ENCODE measurements around the gene PPP2R5B. TPM values are rescaled to one million over a fixed set of nuclear protein-coding genes. Genes with fewer than 3 reads are reported as not detected.

PPP2R5B gene
- total RNA-seq = 5.6 and 14.5 TPM in 2 replicates

DNA sequence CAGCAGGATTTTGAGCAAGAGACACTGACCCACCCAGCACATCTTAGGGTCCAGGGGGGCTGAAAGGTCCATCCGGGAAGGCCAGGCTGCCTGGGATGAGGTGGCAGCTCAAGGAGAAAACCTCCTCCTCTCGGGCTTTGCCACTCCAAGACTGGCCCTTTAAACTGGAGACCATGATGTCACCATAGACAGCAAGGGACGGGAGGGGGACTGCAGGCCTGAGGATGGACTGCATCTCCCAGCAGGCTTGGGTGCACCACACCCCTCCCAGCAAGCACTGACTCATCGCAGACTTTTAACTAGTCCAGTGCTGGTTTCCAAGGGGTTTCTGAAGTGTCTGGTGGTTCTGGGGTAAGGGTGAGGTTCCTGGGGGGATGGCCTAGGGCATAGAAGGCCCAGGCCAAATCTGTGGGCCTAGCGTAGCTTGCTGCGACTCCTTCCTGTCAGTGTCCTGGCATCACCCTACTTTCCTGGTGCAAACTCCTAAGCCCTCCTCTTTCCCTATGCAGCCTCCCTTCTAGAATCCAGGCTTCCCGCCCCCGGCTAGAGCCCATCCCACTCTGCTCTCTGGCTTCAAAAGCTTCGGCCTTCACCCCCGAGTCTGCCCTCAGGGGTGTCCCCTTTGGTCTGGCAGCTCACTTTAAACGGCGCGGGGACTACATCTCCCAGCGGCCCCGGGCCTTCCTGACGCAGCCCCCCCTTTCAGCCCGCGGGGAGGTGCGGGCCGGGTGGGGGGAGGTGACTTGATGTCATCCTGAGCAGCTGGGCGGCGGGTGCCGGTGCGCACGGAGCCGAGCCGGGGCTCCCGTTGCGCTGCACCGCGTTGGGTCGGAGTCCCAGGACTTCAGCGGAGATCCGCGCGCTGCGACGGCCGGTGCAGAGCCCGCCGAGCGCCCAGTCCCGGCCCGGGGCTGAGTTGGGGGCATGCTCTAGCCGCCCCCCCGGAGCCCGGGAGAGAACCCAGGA, at the start of gene PPP2R5B:
PPP2R5B (plus strand) TSS at position 746 of the 966 bp plus-strand sequence. CDS start 1,046 bp downstream, outside the sequence.

DNA sequence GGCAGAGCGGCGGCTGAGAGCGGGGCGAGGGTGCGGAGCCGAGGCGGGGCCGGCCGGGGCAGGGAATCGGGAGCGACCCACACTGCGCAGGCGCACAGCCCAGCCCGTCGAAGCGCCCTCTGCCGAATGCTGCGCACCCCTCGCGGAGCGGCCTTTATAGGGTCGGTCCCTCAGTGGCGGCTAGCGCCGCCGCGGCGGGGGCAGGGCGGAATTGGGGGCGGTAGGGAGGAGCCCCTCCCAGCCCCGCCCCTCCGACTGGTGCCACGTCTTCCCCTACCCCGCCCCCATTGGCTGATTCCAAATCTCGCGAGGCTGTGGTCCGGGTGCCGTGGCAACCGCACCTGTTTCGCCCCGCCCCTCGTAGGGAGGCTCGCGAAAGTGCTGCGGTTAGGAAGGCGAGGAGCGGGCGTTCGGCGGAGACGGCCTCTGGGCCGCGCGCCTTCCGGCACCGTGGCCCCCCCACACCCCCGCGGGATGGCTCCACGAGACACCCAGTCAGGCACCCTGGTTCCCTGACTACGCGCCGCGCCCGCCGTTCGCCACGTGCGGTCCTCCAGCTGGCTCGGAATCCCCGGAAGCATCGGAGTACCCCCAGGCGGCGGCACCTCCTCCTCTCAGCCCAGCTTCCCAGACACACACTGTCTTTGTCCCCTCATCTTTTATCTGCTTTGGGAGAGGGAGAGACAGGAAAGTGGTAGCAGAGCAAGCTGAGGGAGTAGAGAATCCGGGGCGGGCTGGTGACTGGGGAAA, 45.8 kb upstream of the PPP2R5B start, which contains the start of gene EHD1:
EHD1 (minus strand) TSS at position 128 of the 750 bp plus-strand sequence. CDS start 157 bp downstream, outside the sequence.

DNA sequence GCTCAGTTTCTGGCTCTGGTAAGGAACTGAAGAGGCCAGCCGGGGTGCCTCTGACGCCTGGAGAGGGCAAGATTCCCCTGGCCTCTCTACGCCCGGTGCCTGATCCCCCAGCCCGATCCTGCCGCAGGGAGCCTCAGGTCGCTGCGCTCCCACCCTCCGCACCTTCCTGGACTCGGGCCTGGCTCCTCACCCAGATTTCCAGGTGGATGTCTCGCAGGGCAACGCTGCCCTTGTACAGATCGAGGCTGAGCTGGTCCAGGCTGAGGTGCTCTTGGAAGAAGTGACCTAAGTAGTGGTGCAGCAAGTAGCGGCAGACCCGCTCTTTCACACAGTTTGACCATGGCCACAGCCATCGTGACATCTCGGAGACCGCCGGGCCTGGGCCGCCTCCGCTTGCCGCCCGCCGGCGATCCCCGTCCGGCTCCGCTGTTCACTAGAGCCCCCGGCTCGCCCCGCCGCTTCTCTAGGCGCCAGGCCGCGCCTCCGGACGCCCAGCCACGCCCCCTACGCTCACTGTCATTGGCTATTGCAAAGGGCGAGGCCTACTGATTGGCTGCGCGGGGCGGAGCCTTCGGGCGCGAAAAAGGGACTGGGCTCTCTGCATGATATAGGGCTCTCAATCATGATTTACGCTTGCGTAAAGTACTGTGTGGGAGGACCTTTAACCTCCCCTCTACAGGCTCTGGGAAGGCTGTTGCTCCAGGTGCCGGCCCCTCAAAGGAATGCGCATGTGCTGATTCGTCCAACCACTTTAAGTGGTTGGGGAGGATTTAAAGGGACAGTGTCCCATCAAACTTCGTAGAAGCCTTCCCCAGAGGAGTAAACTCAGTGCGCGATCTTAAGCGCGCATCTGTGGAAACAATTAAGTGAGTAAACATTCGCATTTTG, 7.5 kb upstream of the PPP2R5B start, which contains the start of gene ATG2A:
ATG2A (minus strand) TSS at position 435 of the 888 bp plus-strand sequence; CDS start at position 361, 74 bp downstream.

DNA sequence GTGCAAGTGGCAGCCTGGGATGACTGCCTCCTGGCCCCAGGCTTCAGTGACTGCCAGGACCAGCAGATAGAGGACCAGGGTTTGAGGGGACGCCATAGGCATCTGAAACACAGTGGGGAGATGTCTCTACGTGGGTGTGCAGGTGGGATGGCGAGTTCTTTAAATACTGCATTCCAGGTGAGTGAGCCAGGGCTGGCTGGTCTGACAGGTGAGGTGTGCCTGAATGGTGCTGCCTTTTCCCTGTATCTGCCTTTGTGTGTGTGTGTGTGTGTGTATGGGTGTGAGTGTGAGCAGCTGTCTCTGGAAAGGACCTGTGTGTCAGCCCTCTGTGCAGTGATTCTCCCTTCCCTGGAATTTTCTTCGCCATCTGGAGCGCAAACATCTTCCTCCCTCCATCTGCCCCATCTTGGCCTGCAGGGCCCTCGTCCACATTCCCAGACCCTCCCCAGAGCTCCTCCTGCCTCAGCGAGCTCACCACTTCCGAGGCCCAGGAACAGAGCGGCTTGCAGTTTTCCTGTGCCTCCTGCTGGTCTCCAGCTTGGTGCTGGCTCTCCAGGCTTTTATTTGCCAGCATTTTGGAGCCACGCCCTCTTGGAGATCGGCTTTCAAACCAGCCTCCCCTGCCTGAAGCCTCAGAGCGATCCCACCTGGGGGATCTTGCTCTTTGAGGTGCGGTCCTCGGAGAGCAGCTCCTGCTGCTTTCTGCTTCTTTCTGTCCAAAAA, 11.0 kb downstream of the PPP2R5B start, which contains the start of gene GPHA2:
GPHA2 (minus strand) TSS at position 535 of the 723 bp plus-strand sequence; CDS start at position 102, 433 bp downstream.

DNA sequence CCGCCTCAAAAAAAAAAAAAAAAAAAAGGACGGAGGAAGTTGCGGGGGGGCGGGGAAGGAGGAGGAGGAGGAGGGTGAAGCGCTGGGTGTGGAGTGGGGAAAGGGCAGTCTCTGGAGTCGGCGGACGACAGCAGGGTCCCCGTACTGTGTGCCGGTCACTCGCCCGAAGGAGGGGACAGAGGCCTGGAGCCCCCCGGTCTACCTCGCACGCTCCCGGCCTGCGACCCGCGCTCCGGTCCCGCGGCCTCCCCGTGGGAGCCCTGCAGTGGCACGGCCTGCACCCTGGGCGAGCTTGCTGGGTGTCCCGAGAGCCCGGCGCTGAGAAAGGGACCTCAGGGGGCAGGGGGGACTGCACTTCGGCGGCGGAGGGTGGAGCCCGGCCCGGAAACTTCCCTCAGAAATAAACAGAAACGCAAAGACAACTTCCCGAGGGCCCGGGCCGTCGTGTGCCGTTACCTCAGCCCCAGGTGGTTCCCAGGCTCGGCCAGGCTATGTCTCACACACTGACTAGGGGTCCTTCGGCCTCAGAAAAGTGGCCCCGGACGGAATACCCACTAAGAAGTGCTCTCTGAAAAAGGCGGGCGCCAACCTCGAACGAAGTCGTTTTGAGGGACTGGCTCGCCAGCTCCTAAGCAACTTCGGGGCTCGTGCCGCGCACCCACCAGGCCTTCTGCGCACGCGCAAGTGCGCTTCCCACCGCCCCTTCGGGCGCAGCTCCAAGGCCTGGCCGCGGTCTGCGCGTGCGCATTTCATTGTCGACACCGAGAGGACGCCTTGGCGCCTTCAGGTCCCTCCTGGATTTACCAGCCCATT, 47.1 kb downstream of the PPP2R5B start, which contains the start of gene MAJIN:
MAJIN (minus strand) TSS at position 688 of the 813 bp plus-strand sequence. CDS start 12,703 bp downstream, outside the sequence.

Other genes with a start within 250 kb of the PPP2R5B start
- gene NRXN2, start 201.5 kb upstream of the PPP2R5B start, total RNA-seq = under 0.01 and 0.09 TPM in 2 replicates
- 0.81 and 2.6 TPM in 2 replicates for gene RASGRP2, start 180.5 kb upstream of the PPP2R5B start, total RNA-seq
- gene PYGM, start 164.7 kb upstream of the PPP2R5B start, total RNA-seq = 0.36 and 0.38 TPM in 2 replicates
- gene SF1, start 146.1 kb upstream of the PPP2R5B start, total RNA-seq = 65.3 and 107 TPM in 2 replicates
- gene MAP4K2, start 121.5 kb upstream of the PPP2R5B start, total RNA-seq = 26.5 and 28.4 TPM in 2 replicates
- 15.1 and 19.8 TPM in 2 replicates for gene MEN1, start 114.1 kb upstream of the PPP2R5B start, total RNA-seq
- 0.09 and 0.18 TPM in 2 replicates for gene CDC42BPG, start 80.0 kb upstream of the PPP2R5B start, total RNA-seq
- gene EHD1, start 46.1 kb upstream of the PPP2R5B start, total RNA-seq = 99.0 and 121 TPM in 2 replicates
- 8.3 and 11.4 TPM in 2 replicates for gene ATG2A, start 7.5 kb upstream of the PPP2R5B start, total RNA-seq
- gene GPHA2, start 11.2 kb downstream of the PPP2R5B start, total RNA-seq = not detected in 2 replicates
- not detected in 2 replicates for gene MAJIN, start 47.4 kb downstream of the PPP2R5B start, total RNA-seq
- gene BATF2, start 72.3 kb downstream of the PPP2R5B start, total RNA-seq = 0.36 and 0.75 TPM in 2 replicates
- 88.1 and 122 TPM in 2 replicates for gene ARL2, start 89.5 kb downstream of the PPP2R5B start, total RNA-seq
- gene SNX15, start 102.8 kb downstream of the PPP2R5B start, total RNA-seq = 11.2 and 14.8 TPM in 2 replicates
- 9.9 and 11.4 TPM in 2 replicates for gene SAC3D1, start 116.5 kb downstream of the PPP2R5B start, total RNA-seq
- 6.1 and 12.3 TPM in 2 replicates for gene NAALADL1, start 133.9 kb downstream of the PPP2R5B start, total RNA-seq
- 4.2 and 7.7 TPM in 2 replicates for gene CDCA5, start 159.4 kb downstream of the PPP2R5B start, total RNA-seq
- 25.0 and 28.2 TPM in 2 replicates for gene ZFPL1, start 159.5 kb downstream of the PPP2R5B start, total RNA-seq
- 193 and 216 TPM in 2 replicates for gene VPS51, start 171.5 kb downstream of the PPP2R5B start, total RNA-seq
- gene TM7SF2, start 187.2 kb downstream of the PPP2R5B start, total RNA-seq = 8.0 and 10.9 TPM in 2 replicates
- gene ZNHIT2, start 193.0 kb downstream of the PPP2R5B start, total RNA-seq = 7.1 and 9.4 TPM in 2 replicates
- gene FAU, start 197.4 kb downstream of the PPP2R5B start, total RNA-seq = 535 and 549 TPM in 2 replicates
- 31.3 and 37.8 TPM in 2 replicates for gene MRPL49, start 197.6 kb downstream of the PPP2R5B start, total RNA-seq
- gene SYVN1, start 209.8 kb downstream of the PPP2R5B start, total RNA-seq = 5.5 and 12.2 TPM in 2 replicates
- gene SPDYC, start 245.5 kb downstream of the PPP2R5B start, total RNA-seq = not detected in 2 replicates